Common myeloid progenitor, CD34-positive (primary cell): ENCODE results near the gene NPFFR1.

ENCODE experiments used
- CTCF ChIA-PET: fragments of 350-600 bp; sonication (Branson Sonifier 250); formaldehyde crosslinking; loops from one replicate; lab custom pipeline; 2021; ENCODE audit warnings: antibody characterized with exemption; lab: Charles Lee
- POLR2A ChIA-PET: fragments of 350-600 bp; sonication (Branson Sonifier 250); formaldehyde crosslinking; loops from one replicate; lab custom pipeline; 2021; ENCODE audit warnings: antibody characterized with exemption; lab: Charles Lee
- DNase-seq, 3 donors: peaks; one replicate each; pipeline versions ENCODE4 v3.0.0 to v3.0.0-alpha.2; 2013
- H3K27ac ChIP-seq, 2 experiments: 1 replicate in 1 of 2; 2 replicates in 1 of 2; pipeline ENCODE4 v1.7.0; 2013; ENCODE audit warnings: inconsistent platforms in 2 of 2, low read length in 2 of 2, mild to moderate bottlenecking in 2 of 2, low read depth in 1 of 2, moderate library complexity in 1 of 2; ENCODE audit not compliant: severe bottlenecking in 2 of 2, insufficient read depth in 1 of 2, poor library complexity in 1 of 2
- H3K27me3 ChIP-seq, 5 experiments: replicated peaks in 2 of 5; 1 replicate in 3 of 5; 2 replicates in 2 of 5; pipeline versions ENCODE4 v1.6.1 to v1.7.0; 2013; ENCODE audit warnings: low read length in 4 of 5, mild to moderate bottlenecking in 2 of 5, moderate library complexity in 2 of 5, inconsistent platforms in 1 of 5; ENCODE audit not compliant: insufficient read depth in 5 of 5, control insufficient read depth in 4 of 5
- H3K36me3 ChIP-seq, 4 experiments: 1 replicate in 2 of 4; 2 replicates in 2 of 4; pipeline versions ENCODE4 v1.6.1 to v1.7.0; 2013; ENCODE audit warnings: low read length in 3 of 4, control low read depth in 1 of 4, mild to moderate bottlenecking in 1 of 4; ENCODE audit not compliant: control insufficient read depth in 4 of 4, insufficient read depth in 4 of 4
- H3K4me1 ChIP-seq, 4 experiments: 1 replicate in 3 of 4; 2 replicates in 1 of 4; pipeline versions ENCODE4 v1.6.1 to v1.7.1; 2013; ENCODE audit warnings: low read length in 3 of 4, mild to moderate bottlenecking in 3 of 4, control low read depth in 1 of 4, inconsistent platforms in 1 of 4, moderate library complexity in 1 of 4; ENCODE audit not compliant: control insufficient read depth in 4 of 4, insufficient read depth in 4 of 4; ENCODE audit errors: control extremely low read depth in 1 of 4
- H3K4me3 ChIP-seq, 7 experiments: 1 replicate in 4 of 7; 2 replicates in 3 of 7; pipeline versions ENCODE4 v1.5.1 to v1.7.0; 2013; ENCODE audit warnings: mild to moderate bottlenecking in 7 of 7, low read length in 6 of 7, moderate library complexity in 6 of 7, inconsistent platforms in 2 of 7, low read depth in 2 of 7, control low read depth in 1 of 7; ENCODE audit not compliant: insufficient read depth in 4 of 7, control insufficient read depth in 1 of 7; ENCODE audit errors: extremely low read depth in 1 of 7
- H3K9me3 ChIP-seq, 5 experiments: 1 replicate in 4 of 5; 2 replicates in 1 of 5; pipeline versions ENCODE4 v1.6.1 to v1.7.1; 2013; ENCODE audit warnings: low read length in 4 of 5, mild to moderate bottlenecking in 2 of 5, inconsistent platforms in 1 of 5, low read depth in 1 of 5, moderate library complexity in 1 of 5; ENCODE audit not compliant: control insufficient read depth in 4 of 5, insufficient read depth in 2 of 5; ENCODE audit errors: control extremely low read depth in 1 of 5
- WGBS: methylation state at CpG from one replicate; pipeline ENCODE4 v1.1.5; 2013; ENCODE audit not compliant: insufficient coverage; 5-methylcytosine and 5-hydroxymethylcytosine counted together

NPFFR1 gene

DNA sequence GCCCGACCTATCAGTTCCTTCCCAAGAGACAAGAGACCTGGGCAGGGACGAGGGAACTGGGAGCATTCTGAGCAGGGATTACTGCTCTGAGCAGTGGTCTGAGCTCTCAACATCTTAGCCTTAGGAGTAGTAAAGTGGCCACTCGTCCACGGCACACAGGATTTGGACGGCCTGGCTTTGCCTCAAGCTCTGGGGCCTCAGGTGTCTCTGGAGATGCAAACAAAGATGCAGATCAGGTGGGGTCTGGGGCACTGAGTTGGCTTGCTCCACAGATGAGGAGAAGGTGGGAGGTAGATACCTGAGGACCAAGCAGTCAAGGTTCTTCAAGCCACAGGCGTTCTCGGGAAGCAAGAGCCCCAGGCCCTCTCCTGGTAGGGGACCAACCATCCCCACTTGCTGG, 16.1 kb upstream of the NPFFR1 start:
- no peak for DNase-seq
- ChIA-PET POLR2A (no interaction called here), CTCF (interaction anchor here (0.6 to 1.5 kb wide), 5 partner anchors 10 to 153 kb away, joined by 3 to 5 read pairs (median 3); partner anchors contain the start of gene TYSND1)
- no peaks in the 10 kb centered on the region for H3K27me3 ChIP-seq
- peaks cover 0 to 4% (median 2%) of the 10 kb centered on the region in 4 experiments for H3K36me3 ChIP-seq
- 97% methylated on average over 7 of the region's 7 CpGs for whole genome bisulfite sequencing
- peaks cover 5 to 31% (median 24%) of the 10 kb centered on the region in 4 experiments for H3K4me1 ChIP-seq
- no peak overlapping the region for H3K4me3 ChIP-seq
- H3K27ac ChIP-seq = no peak overlapping the region
- no peaks in the 10 kb centered on the region for H3K9me3 ChIP-seq

GRCh38 chr10:70298393-70298792, 14.6 kb upstream of the NPFFR1 start:
- Histone ChIP-seq H3K36me3 (peaks cover 0 to 4% (median 2%) of the 10 kb centered on the region in 4 experiments), H3K9me3 (no peaks in the 10 kb centered on the region), H3K27ac (no peak overlapping the region), H3K27me3 (no peaks in the 10 kb centered on the region), H3K4me3 (no peak overlapping the region), H3K4me1 (peaks cover 5 to 30% (median 24%) of the 10 kb centered on the region in 4 experiments)
- WGBS = 68% methylated on average over 5 of the region's 5 CpGs
- ChIA-PET POLR2A (no interaction called here), CTCF (interaction anchor here (1.5 to 1.9 kb wide), 4 partner anchors 12 to 40 kb away, joined by 3 to 5 read pairs (median 4); no protein-coding TSS in a partner anchor)
- no peak for DNase-seq

- Histone ChIP-seq H3K4me3 (no peak overlapping the region), H3K27me3 (peaks cover 0 to 4% (median 0%) of the 10 kb centered on the region in 5 experiments), H3K36me3 (peaks cover 0 to 4% (median 2%) of the 10 kb centered on the region in 4 experiments), H3K9me3 (no peaks in the 10 kb centered on the region), H3K4me1 (peaks cover 2 to 26% (median 21%) of the 10 kb centered on the region in 4 experiments), H3K27ac (no peak overlapping the region)
- WGBS = 75% methylated on average over 4 of the region's 5 CpGs
- POLR2A ChIA-PET = interaction anchor here (0.8 kb wide), 1 partner anchor 9 kb away, joined by 3 read pairs; no protein-coding TSS in a partner anchor
- DNase-seq = no peak
- CTCF ChIA-PET = interaction anchor here (1.3 to 1.9 kb wide), 6 partner anchors 10 to 41 kb away, joined by 3 to 4 read pairs (median 4); no protein-coding TSS in a partner anchor
These were observed 13.4 kb upstream of the NPFFR1 start for GRCh38 chr10:70297224-70297623.

GRCh38 chr10:70296406-70296899, 12.6 kb upstream of the NPFFR1 start:
- Histone ChIP-seq H3K27ac (no peak overlapping the region), H3K9me3 (no peaks in the 10 kb centered on the region), H3K36me3 (peaks cover 0 to 4% (median 2%) of the 10 kb centered on the region in 4 experiments), H3K4me1 (peaks cover 0 to 21% (median 17%) of the 10 kb centered on the region in 4 experiments), H3K4me3 (peak overlapping the region in 2 of 7 experiments; percentile 29 to 45), H3K27me3 (peaks cover 0 to 8% (median 0%) of the 10 kb centered on the region in 5 experiments)
- DNase-seq = peak; percentile 83 to 92 (median 89)
- ChIA-PET CTCF (interaction anchor here (0.6 to 2.2 kb wide), 7 partner anchors 9 to 900 kb away, joined by 3 to 5 read pairs (median 3); no protein-coding TSS in a partner anchor), POLR2A (no interaction called here)
- WGBS = 9% methylated on average over 10 of the region's 12 CpGs

GRCh38 chr10:70295926-70296325, 12.1 kb upstream of the NPFFR1 start:
- Histone ChIP-seq H3K27me3 (peaks cover 0 to 11% (median 0%) of the 10 kb centered on the region in 5 experiments), H3K4me3 (peak overlapping the region in 1 of 7 experiments; percentile 28), H3K9me3 (no peaks in the 10 kb centered on the region), H3K4me1 (peaks cover 0 to 21% (median 15%) of the 10 kb centered on the region in 4 experiments), H3K36me3 (peaks cover 0 to 3% (median 2%) of the 10 kb centered on the region in 4 experiments), H3K27ac (no peak overlapping the region)
- no peak for DNase-seq
- CTCF ChIA-PET = interaction anchor here (1.0 to 2.2 kb wide), 3 partner anchors 11 to 69 kb away, joined by 3 to 5 read pairs (median 3); no protein-coding TSS in a partner anchor
- WGBS = 84% methylated on average over 2 of the region's 7 CpGs
- POLR2A ChIA-PET = no interaction called here

DNA sequence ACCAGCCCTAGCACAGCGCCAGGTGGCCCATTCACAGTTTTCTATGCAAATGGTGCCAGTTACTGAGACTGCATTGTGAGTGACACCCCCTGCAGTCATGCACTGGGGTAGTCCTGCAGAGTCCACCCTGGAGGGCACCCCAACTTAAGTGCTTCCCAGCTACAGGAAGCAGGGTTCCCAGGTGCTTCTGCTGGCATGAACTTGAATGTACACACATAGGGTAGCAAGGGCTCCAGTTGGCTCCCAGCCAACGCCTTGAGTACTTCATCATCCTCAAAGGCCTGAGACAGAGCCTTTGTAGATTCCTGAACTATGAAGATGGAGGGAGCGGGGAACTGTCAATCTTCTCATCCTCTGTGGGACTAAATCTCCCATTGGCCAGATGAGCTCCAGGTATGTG, 11.5 kb upstream of the NPFFR1 start:
- Histone ChIP-seq H3K4me3 (no peak overlapping the region), H3K27ac (no peak overlapping the region), H3K4me1 (peaks cover 0 to 21% (median 15%) of the 10 kb centered on the region in 4 experiments), H3K27me3 (peaks cover 0 to 11% (median 0%) of the 10 kb centered on the region in 5 experiments), H3K9me3 (no peaks in the 10 kb centered on the region), H3K36me3 (peaks cover 0 to 3% (median 0%) of the 10 kb centered on the region in 4 experiments)
- WGBS = 100% methylated on average over 3 of the region's 3 CpGs
- DNase-seq = no peak
- ChIA-PET CTCF (interaction anchor here (1.0 to 2.2 kb wide), 2 partner anchors 11 to 70 kb away, joined by 3 to 5 read pairs; no protein-coding TSS in a partner anchor), POLR2A (no interaction called here)
